HFFc6 (cell line): ENCODE measurements around the gene HMGA1. TPM values are rescaled to one million over a fixed set of nuclear protein-coding genes. Genes with fewer than 3 reads are reported as not detected.
"Not testable (repeated sequence)": the region's sequence is repeated elsewhere in the genome, so short reads cannot be mapped to it uniquely, and the experiment has no call there.

Source experiments
- DNase-seq: peaks from one replicate; pipeline ENCODE4 v3.0.0-alpha.2; 2018
- H3K27ac Mint-ChIP-seq: 2 replicates; pipeline ENCODE4 v1.8.0; 2020; ENCODE audit warnings: mild to moderate bottlenecking, mixed read lengths
- H3K27me3 Mint-ChIP-seq: 2 replicates; pipeline ENCODE4 v1.8.0; 2021; ENCODE audit warnings: mild to moderate bottlenecking, moderate library complexity, mixed read lengths; ENCODE audit not compliant: insufficient read depth
- H3K36me3 Mint-ChIP-seq: 2 replicates; pipeline ENCODE4 v1.8.0; 2021; ENCODE audit warnings: low read depth, mixed read lengths
- H3K4me1 Mint-ChIP-seq: 2 replicates; pipeline ENCODE4 v1.8.0; 2020; ENCODE audit warnings: low read depth, mixed read lengths
- H3K4me3 Mint-ChIP-seq: 2 replicates; pipeline ENCODE4 v1.8.0; 2020; ENCODE audit warnings: mild to moderate bottlenecking, moderate library complexity, mixed read lengths
- H3K9me3 Mint-ChIP-seq: 2 replicates; pipeline ENCODE4 v1.8.0; 2020; ENCODE audit warnings: mild to moderate bottlenecking, mixed read lengths
- total RNA-seq, 6 experiments: library from RNA; stranded (reverse); fragmentation: NEBNext Ultra II Directional; extraction: Animal tissue kit (Norgen Biotek cat#: 25700); gene quantifications; 2 replicates in 1 of 6; 3 replicates in 5 of 6; pipeline ENCODE4 v1.2.3, GENCODE V29; 2021
- TF ChIP-seq, protein P1 (sequence below): fragments of 200-600 bp; sonication (generic); IDR thresholded peaks from 2 replicates; pipeline ENCODE4 v1.5.0; 2021; ENCODE audit warnings: antibody characterized with exemption, mild to moderate bottlenecking

The HMGA1 gene
- total RNA-seq, 6 experiments from 2014 or later, result 687 to 1,047 (median 1,018) TPM

DNA sequence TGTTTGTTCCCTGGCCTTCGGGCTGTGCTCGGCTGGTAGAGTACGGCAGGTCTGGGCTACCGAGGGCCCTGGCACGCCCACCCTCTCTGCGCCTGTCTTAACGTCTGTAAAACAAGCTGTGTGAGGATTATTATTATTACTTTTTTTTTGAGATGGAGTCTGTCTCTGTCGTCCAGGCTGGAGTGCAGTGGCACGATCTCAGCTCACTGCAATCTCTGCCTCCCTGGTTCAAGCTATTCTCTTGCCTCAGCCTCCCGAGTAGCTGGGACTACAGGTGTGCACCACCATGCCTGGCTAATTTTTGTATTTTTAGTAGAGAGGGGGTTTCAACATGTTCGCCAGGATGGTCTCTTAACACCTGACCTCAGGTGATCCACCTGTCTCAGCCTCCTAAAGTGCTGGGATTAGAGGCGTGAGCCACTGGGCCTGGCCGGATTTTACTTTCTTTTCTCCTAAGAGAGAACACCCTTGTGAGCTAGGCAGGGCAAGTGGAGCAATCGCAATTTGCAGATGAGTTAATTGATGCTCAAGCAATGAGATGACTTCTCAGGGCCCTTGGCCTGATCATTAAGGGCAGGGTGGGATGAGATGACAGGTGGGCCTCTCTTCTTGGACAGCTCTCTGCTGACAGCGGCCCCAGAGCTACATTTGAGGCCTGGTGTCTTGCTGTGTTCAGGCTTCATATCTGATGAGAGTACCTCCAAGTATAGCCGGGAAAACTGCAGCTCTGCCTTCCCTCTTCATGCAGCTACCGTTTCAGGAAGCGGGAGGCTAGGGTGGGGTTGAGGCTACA is 13.0 kb downstream of the HMGA1 start:
- peaks cover 8% of the 10 kb centered on the region; the same call in 1 of the 2 replicates for H3K36me3 Mint-ChIP-seq
- TF ChIP-seq, protein P1, sequence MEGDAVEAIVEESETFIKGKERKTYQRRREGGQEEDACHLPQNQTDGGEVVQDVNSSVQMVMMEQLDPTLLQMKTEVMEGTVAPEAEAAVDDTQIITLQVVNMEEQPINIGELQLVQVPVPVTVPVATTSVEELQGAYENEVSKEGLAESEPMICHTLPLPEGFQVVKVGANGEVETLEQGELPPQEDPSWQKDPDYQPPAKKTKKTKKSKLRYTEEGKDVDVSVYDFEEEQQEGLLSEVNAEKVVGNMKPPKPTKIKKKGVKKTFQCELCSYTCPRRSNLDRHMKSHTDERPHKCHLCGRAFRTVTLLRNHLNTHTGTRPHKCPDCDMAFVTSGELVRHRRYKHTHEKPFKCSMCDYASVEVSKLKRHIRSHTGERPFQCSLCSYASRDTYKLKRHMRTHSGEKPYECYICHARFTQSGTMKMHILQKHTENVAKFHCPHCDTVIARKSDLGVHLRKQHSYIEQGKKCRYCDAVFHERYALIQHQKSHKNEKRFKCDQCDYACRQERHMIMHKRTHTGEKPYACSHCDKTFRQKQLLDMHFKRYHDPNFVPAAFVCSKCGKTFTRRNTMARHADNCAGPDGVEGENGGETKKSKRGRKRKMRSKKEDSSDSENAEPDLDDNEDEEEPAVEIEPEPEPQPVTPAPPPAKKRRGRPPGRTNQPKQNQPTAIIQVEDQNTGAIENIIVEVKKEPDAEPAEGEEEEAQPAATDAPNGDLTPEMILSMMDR, result no peak
- no peaks in the 10 kb centered on the region for H3K9me3 Mint-ChIP-seq
- peaks cover 45% of the 10 kb centered on the region for H3K4me1 Mint-ChIP-seq
- peaks cover 2% of the 10 kb centered on the region for H3K27me3 Mint-ChIP-seq
- DNase-seq, result no peak
- peak overlapping the region; percentile 93 for H3K4me3 Mint-ChIP-seq
- H3K27ac Mint-ChIP-seq, result peak overlapping the region; percentile 89

DNA sequence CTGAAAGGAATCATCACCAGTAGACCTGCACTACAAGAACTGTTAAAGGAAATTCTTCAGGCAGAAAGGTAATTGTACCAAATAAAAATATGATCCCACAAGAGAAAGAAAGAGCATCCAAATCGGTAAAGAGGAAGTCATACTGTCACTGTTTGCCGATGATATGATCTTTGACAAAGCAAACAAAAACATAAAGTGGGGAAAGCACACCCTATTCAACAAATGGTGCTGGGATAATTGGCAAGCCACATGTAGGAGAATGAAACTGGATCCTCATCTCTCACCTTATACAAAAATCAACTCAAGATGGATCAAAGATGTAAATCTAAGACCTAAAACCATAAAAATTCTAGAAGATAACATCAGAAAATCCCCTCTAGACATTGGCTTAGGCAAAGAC is 15.7 kb downstream of the HMGA1 start:
- H3K9me3 Mint-ChIP-seq, H3K4me3 Mint-ChIP-seq, H3K27ac Mint-ChIP-seq, H3K27me3 Mint-ChIP-seq, DNase-seq, H3K36me3 Mint-ChIP-seq: not testable (repeated sequence)
- peaks cover 17% of the 10 kb centered on the region for H3K4me1 Mint-ChIP-seq

- Mint-ChIP-seq H3K9me3 (peaks cover 10% of the 10 kb centered on the region), H3K4me1 (no peaks in the 10 kb centered on the region), H3K27ac (no peak overlapping the region), H3K27me3 (no peaks in the 10 kb centered on the region; the same call in none of the 2 replicates), H3K36me3 (peaks cover 33% of the 10 kb centered on the region), H3K4me3 (no peak overlapping the region)
- DNase-seq, result no peak
- TF ChIP-seq, protein P1, result peak; percentile 37
These were observed 22.9 kb downstream of the HMGA1 start for GRCh38 chr6:34259529-34260069.

DNA sequence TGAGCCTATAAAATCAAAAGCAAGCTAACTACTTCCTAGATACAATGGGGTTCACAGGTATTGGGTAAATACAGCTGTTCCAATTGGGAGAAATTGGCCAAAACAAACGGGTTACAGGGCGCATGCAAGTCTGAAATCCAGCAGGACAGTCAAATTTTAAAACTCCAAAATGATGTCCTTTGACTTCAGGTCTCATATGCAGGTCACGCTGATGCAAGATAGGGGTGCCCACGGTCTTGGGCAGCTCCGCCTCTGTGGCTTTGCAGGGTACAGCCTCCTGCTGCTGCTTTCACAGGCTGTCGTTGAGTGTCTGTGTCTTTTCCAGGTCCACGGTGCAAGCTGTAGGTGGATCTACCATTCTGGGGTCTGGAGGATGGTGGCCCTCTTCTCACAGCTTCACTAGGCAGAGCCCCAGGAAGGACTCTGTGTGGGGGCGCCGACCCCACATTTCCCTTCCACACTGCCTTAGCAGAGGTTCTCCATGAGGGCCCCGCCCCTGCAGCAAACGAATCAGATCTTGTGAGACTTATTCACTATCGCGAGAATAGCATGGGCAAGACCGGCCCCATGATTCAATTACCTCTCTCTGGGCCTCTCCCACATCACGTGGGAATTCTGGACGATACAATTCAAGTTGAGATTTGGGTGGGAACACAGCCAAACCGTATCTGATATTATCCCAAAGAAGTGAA is 24.0 kb downstream of the HMGA1 start:
- H3K36me3 Mint-ChIP-seq, result peaks cover 44% of the 10 kb centered on the region
- H3K4me1 Mint-ChIP-seq, result no peaks in the 10 kb centered on the region
- no peak for DNase-seq
- H3K9me3 Mint-ChIP-seq, result peaks cover 17% of the 10 kb centered on the region
- no peak overlapping the region for H3K4me3 Mint-ChIP-seq
- no peaks in the 10 kb centered on the region; the same call in none of the 2 replicates for H3K27me3 Mint-ChIP-seq
- TF ChIP-seq, protein P1, result no peak
- H3K27ac Mint-ChIP-seq, result no peak overlapping the region

- not testable (repeated sequence) for DNase-seq, H3K27me3 Mint-ChIP-seq, H3K4me3 Mint-ChIP-seq, H3K4me1 Mint-ChIP-seq, H3K27ac Mint-ChIP-seq
- Mint-ChIP-seq H3K9me3 (peaks cover 17% of the 10 kb centered on the region), H3K36me3 (peaks cover 49% of the 10 kb centered on the region)
These were observed 26.8 kb downstream of the HMGA1 start for GRCh38 chr6:34263484-34263883.

GRCh38 chr6:34267746-34268145 is 31.1 kb downstream of the HMGA1 start:
- peaks cover 33% of the 10 kb centered on the region for H3K36me3 Mint-ChIP-seq

GRCh38 chr6:34269132-34269531 is 32.5 kb downstream of the HMGA1 start:
- peaks cover 21% of the 10 kb centered on the region for H3K36me3 Mint-ChIP-seq
- not testable (repeated sequence) for DNase-seq, H3K9me3 Mint-ChIP-seq, H3K4me3 Mint-ChIP-seq, H3K27ac Mint-ChIP-seq, H3K4me1 Mint-ChIP-seq, H3K27me3 Mint-ChIP-seq

More at GRCh38 chr6:34267746-34268145, 31.1 kb downstream of the HMGA1 start:
- Mint-ChIP-seq H3K27me3 (no peaks in the 10 kb centered on the region; the same call in 1 of the 2 replicates), H3K4me1 (no peaks in the 10 kb centered on the region), H3K27ac (no peak overlapping the region), H3K4me3 (no peak overlapping the region), H3K9me3 (peaks cover 15% of the 10 kb centered on the region)
- no peak for DNase-seq
- TF ChIP-seq, protein P1, result no peak

GRCh38 chr6:34269658-34270341 is 33.1 kb downstream of the HMGA1 start:
- not testable (repeated sequence) for H3K27ac Mint-ChIP-seq, H3K27me3 Mint-ChIP-seq, H3K4me1 Mint-ChIP-seq, DNase-seq, H3K9me3 Mint-ChIP-seq, H3K4me3 Mint-ChIP-seq
- H3K36me3 Mint-ChIP-seq, result peaks cover 15% of the 10 kb centered on the region
